Activated CD8-positive, alpha-beta memory T cell treated with anti-CD3 and anti-CD28 coated beads for 24 hours (primary cell): ENCODE results near the gene PHF20.
"Not testable (repeated sequence)": the region's sequence is repeated elsewhere in the genome, so short reads cannot be mapped to it uniquely, and the experiment has no call there.

Experiments
- DNase-seq: peaks from one replicate; pipeline ENCODE4 v3.0.0-alpha.2; 2020

The PHF20 gene

GRCh38 chr20:35942243-35942642 is 170.4 kb downstream of the PHF20 start:
- no peak for DNase-seq

GRCh38 chr20:35947489-35947888 is 175.7 kb downstream of the PHF20 start:
- DNase-seq = no peak

DNA sequence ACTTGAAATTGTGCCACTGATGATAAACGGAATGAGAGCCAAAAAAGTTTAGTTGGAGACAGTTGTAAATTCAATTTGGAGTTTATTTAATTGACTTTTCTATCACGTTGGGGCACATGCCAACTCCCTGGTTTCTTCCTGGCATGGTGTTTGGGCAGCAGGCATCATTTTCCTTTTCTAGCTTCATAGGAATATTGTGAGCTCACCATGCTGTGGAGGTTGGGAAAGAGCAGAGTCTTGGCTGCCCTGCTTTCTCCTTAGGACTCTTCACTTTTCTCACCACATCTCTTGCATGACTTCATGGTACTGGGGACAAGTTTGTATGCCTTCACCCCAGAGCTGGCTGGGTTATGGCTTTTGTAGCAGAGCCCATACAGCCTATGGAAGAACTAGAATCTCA is 176.1 kb downstream of the PHF20 start:
- DNase-seq = no peak

DNA sequence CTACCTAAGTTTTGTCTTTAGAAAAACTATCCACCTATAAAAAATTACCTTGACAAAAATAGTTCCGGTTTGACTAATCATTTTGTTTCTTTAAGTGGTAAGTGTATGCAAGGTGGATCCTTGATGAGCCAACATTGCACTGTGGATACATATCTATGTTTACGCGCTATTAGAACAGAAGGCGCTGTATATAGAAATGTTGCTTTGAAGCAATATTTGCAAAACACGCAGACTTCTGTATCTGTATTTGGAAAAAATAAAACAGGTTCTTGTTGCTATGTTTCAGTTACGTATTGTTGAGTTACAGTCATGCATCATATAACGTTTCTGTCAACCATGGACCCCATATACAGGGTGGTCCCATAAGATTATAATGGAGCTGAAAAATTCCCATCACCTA is 178.3 kb downstream of the PHF20 start:
- DNase-seq = no peak

DNA sequence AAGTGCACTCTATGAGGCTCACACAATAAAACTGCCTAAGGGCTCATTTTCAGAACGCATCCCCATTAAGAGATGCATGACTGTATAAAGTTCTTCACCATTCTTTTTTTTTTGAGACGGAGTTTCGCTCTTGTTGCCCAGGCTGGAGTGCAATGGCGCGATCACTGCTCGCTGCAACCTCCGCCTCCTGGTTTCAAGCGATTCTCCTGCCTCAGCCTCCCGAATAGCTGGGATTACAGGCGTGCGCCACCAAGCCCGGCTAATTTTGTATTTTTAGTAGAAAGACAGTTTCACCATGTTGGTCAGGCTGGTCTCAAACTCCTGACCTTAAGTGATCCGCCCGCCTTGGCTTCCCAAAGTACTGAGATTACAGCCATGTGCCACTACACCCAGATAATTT is 180.3 kb downstream of the PHF20 start:
- not testable (repeated sequence) for DNase-seq

DNA sequence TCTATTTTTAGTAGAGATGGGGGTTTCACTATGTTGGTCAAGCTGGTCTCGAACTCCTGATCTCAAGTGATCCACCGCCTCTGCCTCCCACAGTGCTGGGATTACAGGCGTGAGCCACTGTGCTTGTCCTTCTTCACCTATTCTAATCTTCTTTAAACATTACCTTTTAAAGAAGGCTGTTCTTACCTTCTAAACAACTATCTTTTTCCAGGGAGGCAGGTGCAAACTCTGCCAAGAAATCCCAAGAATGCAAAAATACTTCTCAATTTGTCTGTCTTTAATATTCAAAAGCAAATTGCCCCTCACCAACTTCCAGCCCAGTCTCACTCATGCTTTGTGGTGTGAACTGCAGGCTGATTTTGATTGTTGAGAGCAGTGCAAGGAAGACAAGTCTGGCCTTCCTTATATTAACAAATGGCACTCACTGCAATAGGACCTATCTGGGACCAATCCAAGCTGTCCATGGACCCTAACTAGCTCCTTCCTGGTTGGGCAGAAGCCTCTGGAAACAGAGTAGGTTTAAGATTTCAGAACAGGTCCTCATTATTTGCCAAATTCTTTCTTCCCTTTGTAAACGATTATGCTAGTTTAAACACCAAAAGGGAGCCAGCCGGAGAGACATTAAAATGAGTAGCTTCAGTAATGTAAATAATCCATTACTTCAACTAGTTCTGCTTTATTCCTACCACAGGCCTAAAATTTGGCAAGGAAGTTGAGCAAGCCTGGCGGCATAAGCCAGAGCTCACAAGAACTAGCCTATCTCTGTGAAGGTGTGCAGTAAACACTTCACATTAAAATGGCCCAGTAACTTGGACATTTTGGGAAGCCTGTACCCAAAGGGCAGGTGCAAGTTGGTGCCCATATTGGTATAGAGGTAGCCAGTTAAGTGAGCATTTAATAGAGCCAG is 180.9 kb downstream of the PHF20 start:
- DNase-seq = no peak

- DNase-seq = peak; percentile 87
Measured at GRCh38 chr20:35953387-35954199, 181.8 kb downstream of the PHF20 start.

DNA sequence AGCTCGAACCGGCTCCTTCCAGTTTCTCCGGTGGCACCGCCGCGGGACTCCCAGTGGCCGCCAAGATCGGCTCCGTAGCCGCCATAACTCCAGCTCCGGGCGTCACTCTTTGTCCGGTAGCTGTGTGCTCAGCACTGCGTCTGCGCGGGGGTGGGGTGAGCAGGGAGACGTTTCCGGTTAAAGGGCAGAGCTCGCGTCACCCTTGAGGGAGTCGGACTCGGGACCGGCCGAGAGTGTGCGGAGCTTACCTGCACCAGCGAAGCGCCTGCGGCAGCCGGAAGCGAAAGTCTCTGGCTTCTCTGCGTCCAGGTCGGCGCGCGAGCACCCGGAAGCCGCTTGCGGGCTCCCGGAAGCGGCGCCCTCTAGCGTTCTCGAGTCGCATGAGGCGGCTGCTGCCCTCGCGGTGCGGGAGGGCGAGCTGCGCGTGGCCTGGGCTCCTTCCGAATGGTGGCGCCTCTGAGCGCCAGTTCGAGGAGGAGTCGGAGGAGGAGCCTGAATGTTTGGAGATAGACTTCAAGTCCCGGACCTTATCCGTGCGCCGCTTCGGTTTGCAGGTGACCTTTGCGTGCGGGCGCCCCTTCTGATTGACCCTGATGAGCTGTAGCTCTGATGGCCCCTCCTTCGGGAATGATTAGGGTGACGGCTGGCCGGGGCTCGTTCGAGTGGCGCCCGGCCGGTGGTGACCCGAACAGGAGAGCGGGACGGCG is 182.5 kb downstream of the PHF20 start, which contains the start of gene SCAND1:
SCAND1 (minus strand) TSS at position 303 of the 707 bp plus-strand sequence; CDS start at position 85, 218 bp downstream.
- DNase-seq = peak; percentile 96

- no peak for DNase-seq
Measured at GRCh38 chr20:35954907-35955251, 183.1 kb downstream of the PHF20 start.

- DNase-seq = no peak
Measured at GRCh38 chr20:35956616-35957015, 184.8 kb downstream of the PHF20 start.

DNA sequence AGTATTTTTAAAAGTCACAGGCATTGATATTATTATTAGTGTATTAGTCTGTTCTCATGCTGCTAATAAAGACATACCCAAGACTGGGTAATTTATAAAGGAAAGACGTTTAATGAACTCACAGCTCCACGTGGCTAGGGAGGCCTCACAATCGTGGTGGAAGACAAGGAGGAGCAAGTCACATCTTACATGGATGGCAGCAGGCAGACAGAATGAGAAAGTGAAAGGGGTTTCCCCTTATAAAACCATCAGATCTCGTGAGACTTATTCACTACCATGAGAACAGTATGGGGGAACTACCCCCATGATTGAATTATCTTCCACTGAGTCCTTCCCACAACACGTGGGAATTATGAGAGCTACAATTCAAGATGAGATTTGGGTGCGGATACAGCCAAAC is 187.5 kb downstream of the PHF20 start:
- not testable (repeated sequence) for DNase-seq

DNA sequence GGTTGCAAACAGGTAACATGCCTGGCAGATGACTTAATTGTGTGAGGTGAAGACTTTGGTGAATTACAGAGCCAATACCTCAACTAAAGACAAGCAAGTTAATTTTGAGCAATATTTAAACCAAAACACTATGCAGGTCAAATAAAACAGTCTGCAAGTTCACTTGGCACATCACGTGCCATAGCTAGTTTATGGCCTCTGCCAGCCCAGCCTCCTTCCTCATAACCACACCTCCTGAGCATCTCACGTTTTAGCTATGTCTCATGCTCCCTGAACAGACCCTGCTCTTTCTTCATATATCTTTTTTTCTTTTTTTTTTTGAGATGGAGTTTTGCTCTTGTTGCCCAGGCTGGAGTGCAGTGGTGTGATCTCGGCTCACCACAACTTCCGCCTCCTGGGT is 192.1 kb downstream of the PHF20 start:
- DNase-seq = no peak

DNA sequence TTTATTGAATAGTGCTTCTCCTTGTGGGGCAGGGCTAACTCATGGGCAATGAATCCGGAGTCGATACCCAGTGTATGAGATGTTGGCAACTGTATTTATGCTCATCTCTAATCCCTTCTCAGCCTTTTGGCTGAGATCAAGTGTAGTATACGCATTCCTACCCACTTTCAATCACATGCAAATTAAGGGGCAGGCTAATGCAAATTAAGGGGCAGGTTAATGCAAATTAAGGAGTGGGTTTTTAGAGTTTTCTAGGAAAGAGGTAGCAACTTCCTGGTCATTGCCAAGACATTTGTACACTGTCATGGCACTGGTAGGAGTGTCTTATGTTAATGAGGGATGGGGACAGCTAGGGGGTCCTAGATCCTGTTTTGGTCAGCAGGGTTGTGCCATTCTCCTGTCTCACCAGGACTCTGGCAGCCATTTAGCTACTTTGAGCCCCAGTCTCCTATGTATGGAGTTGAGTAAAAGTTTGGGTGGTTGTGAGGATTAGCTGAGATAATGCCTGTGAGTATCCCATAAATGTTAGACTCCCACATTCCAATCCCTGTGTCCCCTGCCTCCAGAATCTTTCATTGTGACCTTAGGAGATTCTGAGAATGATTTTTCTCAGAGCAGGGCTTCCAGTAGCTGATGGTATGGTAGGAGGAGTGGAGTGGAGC is 196.3 kb downstream of the PHF20 start, which contains the start of gene CNBD2:
CNBD2 (plus strand) TSS at position 612 of the 662 bp plus-strand sequence. CDS start 173 bp downstream, outside the sequence.
- DNase-seq = no peak

DNA sequence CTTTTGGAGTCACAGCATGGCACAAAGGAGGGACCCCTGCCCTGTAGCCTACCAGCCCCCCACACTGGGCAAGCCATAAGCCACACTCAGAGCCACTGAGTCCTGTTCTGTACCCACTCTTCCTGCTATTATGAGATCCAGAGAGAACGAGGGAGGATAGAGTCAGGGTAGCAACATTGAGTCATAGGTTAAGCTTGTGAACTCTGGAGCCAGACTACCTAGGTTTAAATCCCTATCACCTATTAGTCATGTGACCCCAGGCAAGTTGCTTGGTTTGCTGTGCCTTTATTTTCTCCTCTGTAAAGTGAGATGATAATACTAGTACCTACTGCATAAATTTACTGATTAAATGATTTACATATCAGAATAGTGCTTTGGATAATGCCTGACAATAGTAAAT is 197.1 kb downstream of the PHF20 start:
- DNase-seq = no peak

- no peak for DNase-seq
Measured at GRCh38 chr20:35971981-35972380, 200.2 kb downstream of the PHF20 start.

DNA sequence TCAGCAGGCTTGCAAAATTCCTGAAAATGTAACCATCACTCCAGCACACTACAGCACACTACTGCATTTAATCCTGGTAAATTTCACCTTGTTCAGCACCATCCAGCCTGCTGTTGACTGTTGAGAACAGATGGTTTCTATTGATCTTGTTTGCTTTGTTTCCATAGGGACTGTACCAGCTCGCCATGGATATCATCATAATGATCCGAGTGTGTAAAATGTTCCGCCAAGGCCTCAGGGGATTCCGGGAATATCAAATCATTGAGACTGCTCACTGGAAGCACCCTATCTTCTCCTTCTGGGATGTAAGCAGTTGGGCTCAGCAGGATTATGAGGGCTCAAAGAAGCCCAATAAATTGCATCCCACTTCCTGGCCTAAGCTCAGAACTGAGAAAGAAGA is 200.6 kb downstream of the PHF20 start:
- DNase-seq = no peak

GRCh38 chr20:35974256-35974655 is 202.4 kb downstream of the PHF20 start:
- DNase-seq = no peak

DNA sequence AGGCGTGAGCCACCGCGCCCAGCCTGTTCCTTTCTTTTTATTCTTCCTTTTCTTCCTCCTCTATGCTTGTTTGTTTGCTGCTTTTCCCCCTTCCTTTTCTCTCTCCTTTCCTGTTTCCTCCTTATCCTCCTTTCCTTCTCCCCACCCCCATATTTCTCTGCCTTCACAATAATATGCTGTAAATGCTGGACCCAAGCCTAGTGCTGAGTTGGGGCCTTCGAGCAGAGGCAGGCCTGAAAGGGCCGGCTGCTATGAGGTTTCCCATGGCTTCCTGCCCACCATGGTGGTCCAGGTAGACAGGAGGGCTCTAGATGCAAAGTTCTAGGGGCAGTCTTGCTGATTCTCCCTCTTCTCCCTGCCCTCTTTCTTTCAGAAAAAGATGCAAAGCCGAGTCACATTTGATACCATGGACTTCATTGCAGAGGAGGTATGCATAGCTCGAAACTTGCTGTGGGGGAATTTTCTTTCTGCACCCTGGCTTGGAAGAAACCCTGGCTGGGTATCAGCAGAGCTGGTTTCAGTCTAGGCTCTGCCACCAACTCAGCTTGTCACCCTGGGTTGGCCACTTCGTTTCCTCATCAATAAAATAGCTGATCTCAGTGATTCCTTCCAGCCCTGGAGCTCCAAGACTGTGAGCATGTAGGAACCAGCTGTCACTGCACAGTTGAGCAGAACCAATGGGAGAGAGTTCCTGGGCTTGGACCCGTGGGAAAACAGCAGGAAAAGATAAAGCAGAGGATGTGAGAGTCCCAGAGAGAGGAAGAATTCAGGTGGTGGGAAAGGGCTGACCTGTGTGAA is 204.0 kb downstream of the PHF20 start:
- DNase-seq = no peak

DNA sequence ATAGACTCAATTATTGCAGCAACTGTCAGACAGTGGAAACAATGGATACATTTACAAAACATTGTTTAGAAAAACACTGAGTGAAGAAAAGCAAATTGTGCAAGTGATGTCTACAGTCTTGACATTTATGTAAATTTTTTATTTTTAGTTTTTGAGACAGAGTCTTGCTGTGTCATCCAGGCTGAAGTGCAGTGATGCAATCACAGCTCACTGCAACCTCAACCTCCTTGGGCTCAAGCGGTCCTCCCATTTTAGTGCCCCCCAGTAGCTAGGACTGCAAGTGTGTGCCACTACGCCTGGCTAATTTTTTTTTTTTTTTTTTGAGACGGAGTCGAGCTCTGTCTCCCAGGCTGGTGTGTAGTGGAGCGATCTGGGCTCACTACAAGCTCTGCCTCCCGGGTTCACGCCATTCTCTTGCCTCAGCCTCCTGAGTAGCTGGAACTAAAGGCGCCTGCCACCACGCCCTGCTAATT is 206.3 kb downstream of the PHF20 start:
- no peak for DNase-seq

DNA sequence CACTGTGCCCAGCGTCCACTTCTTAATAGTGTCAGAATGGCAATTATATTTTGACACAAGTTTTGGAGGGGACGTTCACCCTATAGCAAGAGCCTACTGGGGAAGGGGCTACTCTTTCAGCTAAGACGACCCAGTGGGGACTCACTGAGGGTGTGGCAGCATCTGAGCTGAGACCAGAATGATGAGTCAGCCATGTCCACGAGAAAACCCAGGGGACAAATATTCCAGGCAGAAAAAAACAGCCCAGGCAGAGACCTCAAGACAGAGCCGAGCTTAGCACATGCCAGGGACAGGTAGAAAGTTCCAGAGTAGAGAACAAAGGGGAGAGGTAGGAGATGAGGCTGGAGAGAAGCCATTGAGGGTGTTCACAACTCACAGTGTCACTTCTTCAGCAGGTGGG is 207.7 kb downstream of the PHF20 start:
- DNase-seq = no peak

GRCh38 chr20:35981969-35982368 is 210.2 kb downstream of the PHF20 start:
- DNase-seq = no peak

- DNase-seq = no peak
Measured at GRCh38 chr20:35984382-35984781, 212.6 kb downstream of the PHF20 start.
